PC-9 (cell line): ENCODE results near the gene LAMA5. TPM values are rescaled to one million over a fixed set of nuclear protein-coding genes. Genes with fewer than 3 reads are reported as not detected.

ENCODE experiments used
- BruUV-seq: library from RNA; stranded (reverse); fragments of 400-500 nt; replicated peaks from 2 replicates; lab custom pipeline; 2021; lab: Mats Ljungman, UMichigan
- CTCF ChIA-PET: fragments of 300-600 bp; sonication (Branson Sonifier 250); formaldehyde crosslinking; loops from one replicate; lab custom pipeline; 2022; ENCODE audit warnings: antibody characterized with exemption; lab: Charles Lee
- POLR2A ChIA-PET: fragments of 300-600 bp; sonication (Branson Sonifier 250); formaldehyde crosslinking; loops from one replicate; lab custom pipeline; 2022; ENCODE audit warnings: antibody characterized with exemption; ENCODE audit not compliant: unreplicated experiment; lab: Charles Lee
- DNase-seq, 2 experiments: peaks; one replicate each; pipeline versions ENCODE4 v3.0.0 to v3.0.0-alpha.2; 2015 to 2022; ENCODE audit warnings: mixed read lengths in 1 of 2
- H2AFZ ChIP-seq: fragments of 200-600 bp; sonication (generic); 2 replicates; pipeline ENCODE4 v1.8.1; 2017; ENCODE audit warnings: antibody characterized with exemption
- H3F3A ChIP-seq: fragments of 200-600 bp; sonication (generic); 2 replicates; pipeline ENCODE4 v1.8.1; 2017; ENCODE audit warnings: antibody characterized with exemption, mild to moderate bottlenecking, low read depth; ENCODE audit not compliant: insufficient read depth
- H3K27ac ChIP-seq: fragments of 200-600 bp; sonication (generic); 2 replicates; pipeline ENCODE4 v1.6.1; 2016; ENCODE audit warnings: mixed run types
- H3K27me3 ChIP-seq: fragments of 200-600 bp; sonication (generic); 2 replicates; pipeline ENCODE4 v1.6.1; 2016; ENCODE audit warnings: low read depth, mixed run types; ENCODE audit not compliant: insufficient read depth
- H3K36me3 ChIP-seq: fragments of 200-600 bp; sonication (generic); 2 replicates; pipeline ENCODE4 v1.6.1; 2016; ENCODE audit warnings: low read depth, mixed run types
- H3K4me1 ChIP-seq: fragments of 200-600 bp; sonication (generic); replicated peaks from 2 replicates; pipeline ENCODE4 v1.6.1; 2016; ENCODE audit warnings: mixed run types; ENCODE audit not compliant: insufficient read depth
- H3K4me2 ChIP-seq: fragments of 200-600 bp; sonication (generic); 2 replicates; pipeline ENCODE4 v1.6.1; 2017; ENCODE audit warnings: mixed run types
- H3K4me3 ChIP-seq: fragments of 200-600 bp; sonication (generic); 2 replicates; pipeline ENCODE4 v1.6.1; 2016; ENCODE audit warnings: mixed run types
- H3K79me2 ChIP-seq: fragments of 200-600 bp; sonication (generic); 2 replicates; pipeline ENCODE4 v1.6.1; 2017; ENCODE audit warnings: low read depth, mixed run types
- H3K9me2 ChIP-seq: fragments of 200-600 bp; sonication (generic); 2 replicates; pipeline ENCODE4 v1.8.1; 2017; ENCODE audit warnings: mild to moderate bottlenecking; ENCODE audit not compliant: insufficient read depth
- H3K9me3 ChIP-seq: fragments of 200-600 bp; sonication (generic); 2 replicates; pipeline ENCODE4 v1.8.1; 2016; ENCODE audit warnings: low read depth; ENCODE audit not compliant: insufficient read depth
- H4K20me1 ChIP-seq: fragments of 200-600 bp; sonication (generic); 2 replicates; pipeline ENCODE4 v1.8.1; 2017; ENCODE audit not compliant: insufficient read depth
- CTCF ChIP-seq: fragments of 200-600 bp; sonication (generic); conservative IDR thresholded peaks from 2 replicates; pipeline ENCODE4 v1.6.1; 2017; ENCODE audit warnings: mixed run types, antibody characterized with exemption, mild to moderate bottlenecking, moderate library complexity
- EZH2 ChIP-seq: fragments of 200-600 bp; sonication (generic); IDR thresholded peaks from 2 replicates; pipeline ENCODE4 v1.8.0; 2017; ENCODE audit warnings: antibody characterized with exemption, low read depth
- intact Hi-C: fragments of 100-400 bp; cut with micrococcal nuclease; formaldehyde crosslinking; loops from one replicate; pipeline ENCODE4 v1.10.0; 2022; ENCODE audit not compliant: unreplicated experiment
- total RNA-seq: library from RNA; stranded (reverse); gene quantifications from 2 replicates; pipeline ENCODE4 v1.2.3, GENCODE V29; 2021

Gene LAMA5
- total RNA-seq, 1 experiment from 2014 or later = 700 TPM

- DNase-seq = no peak
- intact Hi-C loops = no loop called here
- no peaks in the 10 kb centered on the region for H3K9me2 ChIP-seq
- no peaks in the 10 kb centered on the region for H3K27me3 ChIP-seq
- no TSS peak for BruUV-seq
- H3K4me3 ChIP-seq = no peak overlapping the region
- H3K4me1 ChIP-seq = no peaks in the 10 kb centered on the region
- no peaks in the 10 kb centered on the region for H3K9me3 ChIP-seq
- no peak overlapping the region for H2AFZ ChIP-seq
- no peak for TF ChIP-seq EZH2
- no peak for TF ChIP-seq CTCF
- no peak overlapping the region for H3K27ac ChIP-seq
- ChIA-PET CTCF (no interaction called here), POLR2A (interaction anchor here (0.7 kb wide), 1 partner anchor 451 kb away, joined by 3 read pairs; no protein-coding TSS in a partner anchor)
- H4K20me1 ChIP-seq = peaks cover 45% of the 10 kb centered on the region
- H3K79me2 ChIP-seq = peaks cover 60% of the 10 kb centered on the region
- no peak overlapping the region for H3K4me2 ChIP-seq
- H3F3A ChIP-seq = peaks cover 92% of the 10 kb centered on the region
- peaks cover 71% of the 10 kb centered on the region for H3K36me3 ChIP-seq
These were observed 24.2 kb downstream of the LAMA5 start for GRCh38 chr20:62342910-62343309.

- H3K9me3 ChIP-seq = no peaks in the 10 kb centered on the region
- H2AFZ ChIP-seq = no peak overlapping the region
- peaks cover 61% of the 10 kb centered on the region for H3F3A ChIP-seq
- H3K27me3 ChIP-seq = no peaks in the 10 kb centered on the region
- no peak overlapping the region for H3K27ac ChIP-seq
- no peaks in the 10 kb centered on the region for H3K9me2 ChIP-seq
- POLR2A ChIA-PET = interaction anchor here (0.5 kb wide), 1 partner anchor 33 kb away, joined by 4 read pairs; no protein-coding TSS in a partner anchor
- H3K4me2 ChIP-seq = no peak overlapping the region
- CTCF ChIA-PET = no interaction called here
- peaks cover 54% of the 10 kb centered on the region for H4K20me1 ChIP-seq
- no peak for TF ChIP-seq CTCF
- no peak for TF ChIP-seq EZH2
- no peak overlapping the region for H3K4me3 ChIP-seq
- no peak for DNase-seq
- no TSS peak for BruUV-seq
- peaks cover 52% of the 10 kb centered on the region for H3K79me2 ChIP-seq
- H3K36me3 ChIP-seq = peaks cover 60% of the 10 kb centered on the region
- H3K4me1 ChIP-seq = no peaks in the 10 kb centered on the region
- intact Hi-C loops = no loop called here
These were observed 27.5 kb downstream of the LAMA5 start for GRCh38 chr20:62339647-62340062.

GRCh38 chr20:62338294-62338620, 28.9 kb downstream of the LAMA5 start:
- peaks cover 47% of the 10 kb centered on the region for H3F3A ChIP-seq
- H2AFZ ChIP-seq = no peak overlapping the region
- DNase-seq = no peak
- H3K9me3 ChIP-seq = no peaks in the 10 kb centered on the region
- H3K27me3 ChIP-seq = no peaks in the 10 kb centered on the region
- H3K4me1 ChIP-seq = no peaks in the 10 kb centered on the region
- ChIA-PET CTCF (interaction anchor here (1.2 kb wide), 1 partner anchor 44 kb away, joined by 3 read pairs; no protein-coding TSS in a partner anchor), POLR2A (interaction anchor here (0.7 kb wide), 1 partner anchor 18 kb away, joined by 3 read pairs; no protein-coding TSS in a partner anchor)
- H3K4me2 ChIP-seq = no peak overlapping the region
- H3K36me3 ChIP-seq = peaks cover 53% of the 10 kb centered on the region
- peaks cover 50% of the 10 kb centered on the region for H3K79me2 ChIP-seq
- no peaks in the 10 kb centered on the region for H3K9me2 ChIP-seq
- no peak overlapping the region for H3K4me3 ChIP-seq
- no peak overlapping the region for H3K27ac ChIP-seq
- intact Hi-C loops = no loop called here
- no TSS peak for BruUV-seq
- TF ChIP-seq CTCF (no peak), EZH2 (no peak)
- H4K20me1 ChIP-seq = peaks cover 58% of the 10 kb centered on the region
